ENCODE measurements around the gene DLG1. TPM values are rescaled to one million over a fixed set of nuclear protein-coding genes. Genes with fewer than 3 reads are reported as not detected.

Gene DLG1
- total RNA-seq, 1 experiment from 2014 or later = 90.2 TPM

GRCh38 chr3:197082871-197083270 is 215.5 kb downstream of the DLG1 start:
- CTCF ChIA-PET = no interaction called here
- in situ Hi-C loops (cut with HindIII; ENCODE audit: low pct_unique_long_range_greater_than_20kb, low sequenced_read_pairs) (no loop called here), intact Hi-C loops (cut with micrococcal nuclease; ENCODE audit: unreplicated experiment) (no loop called here)
- H3K27me3 ChIP-seq (ENCODE audit: control insufficient read depth, insufficient read depth, low read length) = no peaks in the 10 kb centered on the region
- H3K27ac ChIP-seq (ENCODE audit: low read length) = no peak overlapping the region
- TF ChIP-seq REST (IDR thresholded peaks at IDR 0.05; ENCODE audit: insufficient read depth in 1 of 2, low read depth in 2 of 2, low read length in 1 of 2) = no peak
- TF ChIP-seq CTCF (IDR thresholded peaks at IDR 0.05) = no peak
- TF ChIP-seq SIN3A (IDR thresholded peaks at IDR 0.05; ENCODE audit: borderline replicate concordance, insufficient read depth, low read depth, low read length) = no peak
- no peak for TF ChIP-seq TCF7L2 (IDR thresholded peaks at IDR 0.05; ENCODE audit: low read depth, low read length)
- TF ChIP-seq POLR2AphosphoS5 (IDR thresholded peaks at IDR 0.05; ENCODE audit: low read depth, low read length) = no peak
- ATAC-seq (no peak), DNase-seq (ENCODE audit: low read depth, low spot score) (no peak)
- POLR2A ChIA-PET = no interaction called here
- no peaks in the 10 kb centered on the region for H3K4me1 ChIP-seq (ENCODE audit: control insufficient read depth, insufficient read depth, low read length)
- no peak overlapping the region for H3K4me3 ChIP-seq (ENCODE audit: low read depth in 2 of 2, low read length in 2 of 2)
- H3K36me3 ChIP-seq (ENCODE audit: control insufficient read depth, insufficient read depth, low read length) = 0 out of 2 replicates have a peak, but pooled peaks cover 3% of the 10 kb centered on the region
- no peaks in the 10 kb centered on the region for H3K9me3 ChIP-seq (ENCODE audit: control insufficient read depth, insufficient read depth, low read depth, low read length)
- BruUV-seq (replicated peaks) = no TSS peak

GRCh38 chr3:197080344-197080743 is 218.1 kb downstream of the DLG1 start:
- ChIA-PET CTCF (no interaction called here), POLR2A (no interaction called here)
- H3K4me3 ChIP-seq (ENCODE audit: low read depth in 2 of 2, low read length in 2 of 2) = no peak overlapping the region
- in situ Hi-C loops (cut with HindIII; ENCODE audit: low pct_unique_long_range_greater_than_20kb, low sequenced_read_pairs) = no loop called here
- no peak for TF ChIP-seq POLR2AphosphoS5 (IDR thresholded peaks at IDR 0.05; ENCODE audit: low read depth, low read length)
- TF ChIP-seq SIN3A (IDR thresholded peaks at IDR 0.05; ENCODE audit: borderline replicate concordance, insufficient read depth, low read depth, low read length) = no peak
- no peak for TF ChIP-seq CTCF (IDR thresholded peaks at IDR 0.05)
- no peak for TF ChIP-seq REST (IDR thresholded peaks at IDR 0.05; ENCODE audit: insufficient read depth in 1 of 2, low read depth in 2 of 2, low read length in 1 of 2)
- TF ChIP-seq TCF7L2 (IDR thresholded peaks at IDR 0.05; ENCODE audit: low read depth, low read length) = no peak
- H3K27me3 ChIP-seq (ENCODE audit: control insufficient read depth, insufficient read depth, low read length) = no peaks in the 10 kb centered on the region
- BruUV-seq (replicated peaks) = no TSS peak
- H3K27ac ChIP-seq (ENCODE audit: low read length) = no peak overlapping the region
- no peaks in the 10 kb centered on the region for H3K36me3 ChIP-seq (ENCODE audit: control insufficient read depth, insufficient read depth, low read length)
- no peak for ATAC-seq
- no peaks in the 10 kb centered on the region for H3K9me3 ChIP-seq (ENCODE audit: control insufficient read depth, insufficient read depth, low read depth, low read length)
- H3K4me1 ChIP-seq (ENCODE audit: control insufficient read depth, insufficient read depth, low read length) = no peaks in the 10 kb centered on the region
- DNase-seq (ENCODE audit: low read depth, low spot score) = no peak
- intact Hi-C loops (cut with micrococcal nuclease; ENCODE audit: unreplicated experiment) = no loop called here
